CD14-positive monocyte (primary cell): ENCODE data around the gene SNX13. TPM values are rescaled to one million over a fixed set of nuclear protein-coding genes. Genes with fewer than 3 reads are reported as not detected.

Experiments
- DNase-seq, 3 donors: peaks; one replicate each; pipeline ENCODE4 v3.0.0-alpha.2; 2011 to 2022
- H2AFZ ChIP-seq: 2 replicates; pipeline ENCODE4 v1.6.0; 2012; ENCODE audit warnings: mild to moderate bottlenecking, low read depth, low read length, inconsistent platforms; ENCODE audit not compliant: insufficient read depth, poor library complexity, severe bottlenecking
- H3K27ac ChIP-seq, 2 donors: 1 replicate in 1 of 2; 2 replicates in 1 of 2; pipeline ENCODE4 v1.5.1; 2012 to 2013; ENCODE audit warnings: low read length in 2 of 2, control low read depth in 1 of 2, inconsistent platforms in 1 of 2, low read depth in 1 of 2, mild to moderate bottlenecking in 1 of 2
- H3K27me3 ChIP-seq, 2 donors: one replicate each; pipeline versions ENCODE4 v1.6.0 to v1.6.1; 2011 to 2013; ENCODE audit warnings: low read length in 2 of 2; ENCODE audit not compliant: control insufficient read depth in 2 of 2, insufficient read depth in 2 of 2
- H3K36me3 ChIP-seq, 2 donors: replicated peaks in 1 of 2; 1 replicate in 1 of 2; 2 replicates in 1 of 2; pipeline versions ENCODE4 v1.5.1 to v1.6.1; 2012 to 2013; ENCODE audit warnings: low read length in 2 of 2, control low read depth in 1 of 2, inconsistent platforms in 1 of 2, mild to moderate bottlenecking in 1 of 2; ENCODE audit not compliant: insufficient read depth in 2 of 2, control insufficient read depth in 1 of 2
- H3K4me1 ChIP-seq, 2 donors: 1 replicate in 1 of 2; 2 replicates in 1 of 2; pipeline versions ENCODE4 v1.5.1 to v1.6.1; 2012 to 2013; ENCODE audit warnings: low read length in 2 of 2, control low read depth in 1 of 2, inconsistent platforms in 1 of 2, mild to moderate bottlenecking in 1 of 2, moderate library complexity in 1 of 2; ENCODE audit not compliant: insufficient read depth in 2 of 2, control insufficient read depth in 1 of 2
- H3K4me2 ChIP-seq: replicated peaks from 2 replicates; pipeline ENCODE3; 2012; ENCODE audit warnings: low read length, moderate library complexity, mild to moderate bottlenecking; ENCODE audit not compliant: poor library complexity, severe bottlenecking; ENCODE audit errors: extremely low read depth
- H3K4me3 ChIP-seq, 3 experiments: fragments of 200-600 bp in 1 of 3; sonication (generic) in 1 of 3; replicated peaks in 1 of 3; 1 replicate in 2 of 3; 2 replicates in 1 of 3; pipeline ENCODE4 v1.5.1; 2011 to 2013; ENCODE audit warnings: low read length in 3 of 3, mild to moderate bottlenecking in 3 of 3, control low read depth in 2 of 3, low read depth in 2 of 3, inconsistent platforms in 1 of 3, moderate library complexity in 1 of 3
- H3K79me2 ChIP-seq: 2 replicates; pipeline ENCODE4 v1.6.0; 2012; ENCODE audit warnings: mild to moderate bottlenecking, control low read depth, inconsistent platforms, low read length, moderate library complexity; ENCODE audit not compliant: insufficient read depth
- H3K9ac ChIP-seq: 2 replicates; pipeline ENCODE4 v1.6.0; 2017; ENCODE audit warnings: low read length, mild to moderate bottlenecking; ENCODE audit not compliant: insufficient read depth, poor library complexity, severe bottlenecking
- H3K9me3 ChIP-seq, 2 donors: replicated peaks in 1 of 2; 1 replicate in 1 of 2; 2 replicates in 1 of 2; pipeline versions ENCODE4 v1.5.1 to v1.6.1; 2012 to 2013; ENCODE audit warnings: low read length in 2 of 2, control low read depth in 1 of 2; ENCODE audit not compliant: control insufficient read depth in 1 of 2, insufficient read depth in 1 of 2
- H4K20me1 ChIP-seq: 2 replicates; pipeline ENCODE4 v1.6.0; 2012; ENCODE audit warnings: mild to moderate bottlenecking, low read length, control low read depth, moderate library complexity; ENCODE audit not compliant: insufficient read depth
- H3K27ac Mint-ChIP-seq, 7 donors: one replicate each; pipeline ENCODE4 v1.8.0; 2020; ENCODE audit warnings: mild to moderate bottlenecking in 7 of 7, mixed read lengths in 7 of 7, moderate library complexity in 6 of 7, inconsistent platforms in 2 of 7
- H3K27me3 Mint-ChIP-seq, 3 donors: one replicate each; pipeline ENCODE4 v1.8.0; 2021 to 2022; ENCODE audit warnings: low read depth in 3 of 3, mild to moderate bottlenecking in 3 of 3, mixed read lengths in 3 of 3, moderate library complexity in 3 of 3, inconsistent platforms in 1 of 3
- H3K36me3 Mint-ChIP-seq, 2 donors: one replicate each; pipeline ENCODE4 v1.8.0; 2020; ENCODE audit warnings: mixed read lengths in 2 of 2, inconsistent platforms in 1 of 2, mild to moderate bottlenecking in 1 of 2
- H3K4me1 Mint-ChIP-seq: one replicate; pipeline ENCODE4 v1.8.0; 2020; ENCODE audit warnings: mild to moderate bottlenecking, mixed read lengths
- H3K4me3 Mint-ChIP-seq, 2 donors: one replicate each; pipeline ENCODE4 v1.8.0; 2020; ENCODE audit warnings: mild to moderate bottlenecking in 2 of 2, mixed read lengths in 2 of 2, moderate library complexity in 1 of 2
- H3K9me3 Mint-ChIP-seq, 7 donors: one replicate each; pipeline ENCODE4 v1.8.0; 2020 to 2022; ENCODE audit warnings: mixed read lengths in 7 of 7, mild to moderate bottlenecking in 6 of 7, moderate library complexity in 6 of 7, inconsistent platforms in 2 of 7
- WGBS: methylation state at CpG from one replicate; pipeline ENCODE4 v1.1.5; 2013; ENCODE audit warnings: missing lambda C conversion rate; ENCODE audit not compliant: insufficient coverage; 5-methylcytosine and 5-hydroxymethylcytosine counted together
- intact Hi-C, 2 donors: fragments of 100-400 bp; cut with micrococcal nuclease; formaldehyde crosslinking; loops; one replicate each; pipeline versions ENCODE4 v1.15.0 to v1.15.1; 2023
- polyA plus RNA-seq, 3 donors: library from polyadenylated mRNA; depleted of rRNA in 1 of 3; unstranded in 2 of 3; stranded (reverse) in 1 of 3; fragments of 300-500 nt in 2 of 3; fragments of >200 nt in 1 of 3; fragmentation: Illumina TruSeq in 2 of 3; gene quantifications; 1 replicate in 2 of 3; 2 replicates in 1 of 3; pipeline ENCODE4 v1.2.3, GENCODE V29; 2012 to 2021
- TF ChIP-seq, protein P1 (sequence below): fragments of 200-600 bp; IDR thresholded peaks from one replicate; pipeline ENCODE4 v1.8.0; 2022; ENCODE audit warnings: antibody characterized with exemption, mild to moderate bottlenecking

Gene SNX13
- polyA plus RNA-seq, 3 donors: 12.1 to 31.3 (median 17.4) TPM

GRCh38 chr7:17787257-17787656 is 153.0 kb downstream of the SNX13 start:
- no peak overlapping the region for H3K4me2 ChIP-seq
- H3K4me3 Mint-ChIP-seq: no peak overlapping the region
- TF ChIP-seq, protein P1, sequence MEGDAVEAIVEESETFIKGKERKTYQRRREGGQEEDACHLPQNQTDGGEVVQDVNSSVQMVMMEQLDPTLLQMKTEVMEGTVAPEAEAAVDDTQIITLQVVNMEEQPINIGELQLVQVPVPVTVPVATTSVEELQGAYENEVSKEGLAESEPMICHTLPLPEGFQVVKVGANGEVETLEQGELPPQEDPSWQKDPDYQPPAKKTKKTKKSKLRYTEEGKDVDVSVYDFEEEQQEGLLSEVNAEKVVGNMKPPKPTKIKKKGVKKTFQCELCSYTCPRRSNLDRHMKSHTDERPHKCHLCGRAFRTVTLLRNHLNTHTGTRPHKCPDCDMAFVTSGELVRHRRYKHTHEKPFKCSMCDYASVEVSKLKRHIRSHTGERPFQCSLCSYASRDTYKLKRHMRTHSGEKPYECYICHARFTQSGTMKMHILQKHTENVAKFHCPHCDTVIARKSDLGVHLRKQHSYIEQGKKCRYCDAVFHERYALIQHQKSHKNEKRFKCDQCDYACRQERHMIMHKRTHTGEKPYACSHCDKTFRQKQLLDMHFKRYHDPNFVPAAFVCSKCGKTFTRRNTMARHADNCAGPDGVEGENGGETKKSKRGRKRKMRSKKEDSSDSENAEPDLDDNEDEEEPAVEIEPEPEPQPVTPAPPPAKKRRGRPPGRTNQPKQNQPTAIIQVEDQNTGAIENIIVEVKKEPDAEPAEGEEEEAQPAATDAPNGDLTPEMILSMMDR: no peak
- no peaks in the 10 kb centered on the region for H4K20me1 ChIP-seq
- no peaks in the 10 kb centered on the region for H3K79me2 ChIP-seq
- no peaks in the 10 kb centered on the region for H3K27me3 ChIP-seq
- WGBS: no CpG with 5 or more reads among the region's 1 CpG
- H3K36me3 Mint-ChIP-seq: peaks cover 13 to 18% of the 10 kb centered on the region in 2 donors
- H3K4me1 ChIP-seq: no peaks in the 10 kb centered on the region
- H3K4me1 Mint-ChIP-seq: no peaks in the 10 kb centered on the region
- DNase-seq: no peak
- intact Hi-C loops: no loop called here
- peak overlapping the region in 1 of 7 donors; percentile 10 for H3K27ac Mint-ChIP-seq
- H3K9me3 Mint-ChIP-seq: no peaks in the 10 kb centered on the region
- H2AFZ ChIP-seq: no peak overlapping the region
- peaks cover 7 to 20% of the 10 kb centered on the region in 2 donors for H3K36me3 ChIP-seq
- H3K27me3 Mint-ChIP-seq: no peaks in the 10 kb centered on the region
- H3K9ac ChIP-seq: no peak overlapping the region
- H3K4me3 ChIP-seq: no peak overlapping the region
- H3K27ac ChIP-seq: no peak overlapping the region
- H3K9me3 ChIP-seq: no peaks in the 10 kb centered on the region

GRCh38 chr7:17786314-17786852 is 153.9 kb downstream of the SNX13 start:
- H3K4me3 ChIP-seq: no peak overlapping the region
- H2AFZ ChIP-seq: no peak overlapping the region
- TF ChIP-seq, protein P1: no peak
- H3K36me3 ChIP-seq: peaks cover 5 to 11% of the 10 kb centered on the region in 2 donors
- no peaks in the 10 kb centered on the region for H3K27me3 ChIP-seq
- no peaks in the 10 kb centered on the region for H4K20me1 ChIP-seq
- WGBS: no CpG with 5 or more reads among the region's 6 CpGs
- Mint-ChIP-seq H3K36me3 (peaks cover 13% of the 10 kb centered on the region in 2 donors), H3K4me3 (no peak overlapping the region), H3K27me3 (no peaks in the 10 kb centered on the region), H3K4me1 (no peaks in the 10 kb centered on the region), H3K27ac (no peak overlapping the region), H3K9me3 (no peaks in the 10 kb centered on the region)
- no peak overlapping the region for H3K27ac ChIP-seq
- intact Hi-C loops: no loop called here
- H3K4me2 ChIP-seq: no peak overlapping the region
- no peaks in the 10 kb centered on the region for H3K9me3 ChIP-seq
- no peaks in the 10 kb centered on the region for H3K79me2 ChIP-seq
- H3K4me1 ChIP-seq: no peaks in the 10 kb centered on the region
- no peak for DNase-seq
- no peak overlapping the region for H3K9ac ChIP-seq
